ENCODE data around the gene SPATA3. TPM values are rescaled to one million over a fixed set of nuclear protein-coding genes. Genes with fewer than 3 reads are reported as not detected.

The SPATA3 gene
- total RNA-seq, 1 donor from 2014 or later: not detected

GRCh38 chr2:230950874-230951339 is 45.0 kb upstream of the SPATA3 start:
- Mint-ChIP-seq H3K9me3 (peaks cover 4% of the 10 kb centered on the region), H3K27ac (no peak overlapping the region), H3K36me3 (no peaks in the 10 kb centered on the region), H3K27me3 (ENCODE audit: low read depth) (peaks cover 5% of the 10 kb centered on the region), H3K4me3 (no peak overlapping the region), H3K4me1 (no peaks in the 10 kb centered on the region)
- no peak for DNase-seq (ENCODE audit: low spot score in 2 of 2, unreplicated experiment in 2 of 2)
- TF ChIP-seq CTCF (IDR thresholded peaks at IDR 0.05; ENCODE audit: unreplicated experiment): no peak

GRCh38 chr2:230951396-230951795 is 44.5 kb upstream of the SPATA3 start:
- Mint-ChIP-seq H3K27me3 (ENCODE audit: low read depth) (peaks cover 6% of the 10 kb centered on the region), H3K4me3 (no peak overlapping the region), H3K27ac (no peak overlapping the region), H3K36me3 (no peaks in the 10 kb centered on the region), H3K9me3 (peaks cover 4% of the 10 kb centered on the region), H3K4me1 (no peaks in the 10 kb centered on the region)
- no peak for DNase-seq (ENCODE audit: low spot score in 2 of 2, unreplicated experiment in 2 of 2)
- no peak for TF ChIP-seq CTCF (IDR thresholded peaks at IDR 0.05; ENCODE audit: unreplicated experiment)

- no peak for TF ChIP-seq CTCF (IDR thresholded peaks at IDR 0.05; ENCODE audit: unreplicated experiment)
- no peak for DNase-seq (ENCODE audit: low spot score in 2 of 2, unreplicated experiment in 2 of 2)
- H3K27me3 Mint-ChIP-seq (ENCODE audit: low read depth): peaks cover 15% of the 10 kb centered on the region
- no peak overlapping the region for H3K27ac Mint-ChIP-seq
- no peak overlapping the region for H3K4me3 Mint-ChIP-seq
- no peaks in the 10 kb centered on the region for H3K36me3 Mint-ChIP-seq
- peaks cover 4% of the 10 kb centered on the region for H3K9me3 Mint-ChIP-seq
- H3K4me1 Mint-ChIP-seq: peaks cover 7% of the 10 kb centered on the region
Observed at GRCh38 chr2:230952226-230952956, 43.5 kb upstream of the SPATA3 start.

GRCh38 chr2:230953845-230954244 is 42.1 kb upstream of the SPATA3 start:
- DNase-seq (ENCODE audit: low spot score in 2 of 2, unreplicated experiment in 2 of 2): no peak
- Mint-ChIP-seq H3K27me3 (ENCODE audit: low read depth) (peaks cover 28% of the 10 kb centered on the region), H3K9me3 (peaks cover 4% of the 10 kb centered on the region), H3K4me1 (peaks cover 11% of the 10 kb centered on the region), H3K27ac (no peak overlapping the region), H3K36me3 (no peaks in the 10 kb centered on the region), H3K4me3 (no peak overlapping the region)
- TF ChIP-seq CTCF (IDR thresholded peaks at IDR 0.05; ENCODE audit: unreplicated experiment): no peak

GRCh38 chr2:230954746-230955145 is 41.2 kb upstream of the SPATA3 start:
- TF ChIP-seq CTCF (IDR thresholded peaks at IDR 0.05; ENCODE audit: unreplicated experiment): no peak

More at GRCh38 chr2:230954746-230955145, 41.2 kb upstream of the SPATA3 start:
- H3K36me3 Mint-ChIP-seq: no peaks in the 10 kb centered on the region
- DNase-seq (ENCODE audit: low spot score in 2 of 2, unreplicated experiment in 2 of 2): no peak
- peaks cover 30% of the 10 kb centered on the region for H3K27me3 Mint-ChIP-seq (ENCODE audit: low read depth)
- H3K4me3 Mint-ChIP-seq: no peak overlapping the region
- H3K9me3 Mint-ChIP-seq: peaks cover 4% of the 10 kb centered on the region
- no peak overlapping the region for H3K27ac Mint-ChIP-seq
- H3K4me1 Mint-ChIP-seq: peaks cover 11% of the 10 kb centered on the region

All from mesothelial cell of epicardium (in vitro differentiated cells).